GM19023 (cell line): ENCODE data around the gene CHST1.

ENCODE experiments used
- ATAC-seq: cut with Tn5 transposase; IDR thresholded peaks from one replicate; pipeline ENCODE4 v1.9.1; 2021; ENCODE audit warnings: mild to moderate bottlenecking, moderate library complexity; ENCODE audit not compliant: unreplicated experiment

Gene CHST1

DNA sequence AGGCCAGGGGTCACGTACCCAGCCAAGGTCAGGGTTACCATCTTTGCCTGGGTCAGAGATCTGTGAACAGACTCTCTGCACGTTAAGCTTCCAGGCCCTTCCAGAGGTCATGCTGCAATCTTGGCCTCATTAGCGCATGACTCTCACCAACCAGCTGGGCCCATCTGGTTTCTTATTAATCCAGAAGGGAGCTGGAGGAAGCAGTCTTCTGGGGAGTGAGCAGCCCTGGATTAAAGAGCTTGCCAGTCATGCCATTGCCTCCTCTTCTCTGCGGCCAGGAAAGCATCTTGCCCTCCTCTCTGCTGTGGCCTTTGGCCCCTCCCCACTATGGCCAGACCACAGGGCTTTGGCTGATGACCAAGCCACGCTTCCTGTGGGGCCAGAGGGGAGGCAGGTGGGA, 57.4 kb downstream of the CHST1 start:
- no peak for ATAC-seq

DNA sequence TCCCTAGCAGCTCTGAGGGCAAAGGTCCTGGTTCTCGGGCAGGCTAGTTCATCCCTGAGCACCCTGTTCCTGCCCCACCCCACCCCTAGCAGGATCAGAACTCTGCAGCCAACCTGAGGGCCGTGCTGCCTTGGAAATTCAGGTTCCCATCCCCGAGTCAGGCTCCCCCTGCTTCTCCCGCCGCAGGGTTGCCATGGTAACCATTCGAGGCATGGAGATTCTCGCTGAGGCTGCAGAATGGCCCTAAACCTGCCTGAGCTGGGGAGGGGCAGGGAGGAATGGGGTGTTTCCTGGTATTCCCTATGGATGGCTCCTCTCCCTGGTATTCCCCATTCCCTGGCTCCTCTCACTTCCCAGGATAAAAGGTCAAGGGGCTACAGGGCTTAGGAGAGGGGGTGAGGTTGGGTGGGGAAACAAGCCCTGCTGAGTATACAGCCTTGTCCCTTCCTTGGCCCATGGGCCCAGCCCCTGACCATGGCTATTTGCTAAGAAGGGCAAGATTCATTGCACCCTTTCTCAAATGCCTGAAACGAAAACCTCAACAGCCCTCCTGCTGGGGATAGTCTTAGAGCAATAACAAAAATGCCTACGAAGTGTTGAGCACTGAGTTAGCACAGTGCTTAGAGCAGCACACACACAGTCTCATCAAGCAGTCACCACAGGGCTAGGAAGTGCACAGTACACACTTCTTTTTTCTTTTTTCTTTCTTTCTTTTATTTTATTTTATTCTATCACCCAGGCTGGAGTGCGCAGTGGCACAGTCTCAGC, 58.7 kb downstream of the CHST1 start:
- ATAC-seq: no peak

DNA sequence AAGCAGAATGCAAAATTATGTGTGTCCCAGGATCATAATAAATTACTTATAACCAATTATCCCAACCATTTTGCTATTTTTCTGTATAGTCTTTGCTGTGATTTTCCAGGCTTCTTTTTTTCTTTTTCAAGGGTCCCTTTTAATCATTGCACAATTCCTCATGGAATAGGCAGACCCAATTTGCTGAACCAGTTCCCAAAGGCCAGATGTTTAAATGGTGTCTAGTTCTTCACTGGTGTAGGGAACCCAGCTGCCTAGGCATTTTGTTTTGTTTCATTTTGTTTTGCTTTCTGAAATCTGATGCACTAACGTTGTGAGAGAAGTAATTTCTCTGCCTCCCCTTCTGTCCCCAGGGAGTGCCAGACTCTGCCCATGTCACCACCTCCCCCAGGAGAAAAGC, 60.4 kb downstream of the CHST1 start:
- no peak for ATAC-seq

DNA sequence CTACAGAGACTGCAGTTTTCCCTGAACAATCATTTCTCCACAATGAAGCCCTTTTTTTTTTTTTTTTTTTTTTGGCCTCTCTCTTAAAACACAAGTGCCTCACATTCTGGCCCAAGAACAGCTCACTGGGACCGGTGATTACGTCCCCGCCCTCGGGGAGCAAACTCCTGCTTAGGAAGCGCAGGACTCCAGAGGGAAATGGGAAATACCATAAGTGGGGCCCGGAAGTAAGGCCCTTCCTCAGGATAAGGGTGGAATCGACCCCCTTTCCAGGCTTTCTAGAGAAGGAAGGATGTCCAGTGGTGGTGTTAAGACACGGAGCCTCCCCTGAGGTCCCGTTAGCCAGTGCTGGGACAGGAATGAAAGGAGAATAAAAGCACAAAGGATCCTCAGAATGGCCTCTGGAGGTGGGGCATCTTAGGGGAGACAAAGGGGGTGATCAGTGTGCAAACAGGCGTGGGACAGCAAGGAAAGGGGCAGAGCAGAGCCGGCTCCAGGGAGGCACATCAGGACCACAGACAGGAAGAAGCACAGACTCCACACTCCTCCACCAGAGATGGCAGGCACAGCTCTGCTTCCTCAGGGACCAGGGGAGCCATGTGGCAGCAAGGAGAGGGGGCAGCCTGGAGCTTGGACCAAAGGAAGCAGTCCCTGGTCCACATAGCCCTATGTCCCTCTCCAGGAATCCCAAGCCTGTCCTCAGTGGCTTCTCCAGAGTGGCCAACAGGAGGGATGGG, 61.3 kb downstream of the CHST1 start:
- ATAC-seq: no peak

DNA sequence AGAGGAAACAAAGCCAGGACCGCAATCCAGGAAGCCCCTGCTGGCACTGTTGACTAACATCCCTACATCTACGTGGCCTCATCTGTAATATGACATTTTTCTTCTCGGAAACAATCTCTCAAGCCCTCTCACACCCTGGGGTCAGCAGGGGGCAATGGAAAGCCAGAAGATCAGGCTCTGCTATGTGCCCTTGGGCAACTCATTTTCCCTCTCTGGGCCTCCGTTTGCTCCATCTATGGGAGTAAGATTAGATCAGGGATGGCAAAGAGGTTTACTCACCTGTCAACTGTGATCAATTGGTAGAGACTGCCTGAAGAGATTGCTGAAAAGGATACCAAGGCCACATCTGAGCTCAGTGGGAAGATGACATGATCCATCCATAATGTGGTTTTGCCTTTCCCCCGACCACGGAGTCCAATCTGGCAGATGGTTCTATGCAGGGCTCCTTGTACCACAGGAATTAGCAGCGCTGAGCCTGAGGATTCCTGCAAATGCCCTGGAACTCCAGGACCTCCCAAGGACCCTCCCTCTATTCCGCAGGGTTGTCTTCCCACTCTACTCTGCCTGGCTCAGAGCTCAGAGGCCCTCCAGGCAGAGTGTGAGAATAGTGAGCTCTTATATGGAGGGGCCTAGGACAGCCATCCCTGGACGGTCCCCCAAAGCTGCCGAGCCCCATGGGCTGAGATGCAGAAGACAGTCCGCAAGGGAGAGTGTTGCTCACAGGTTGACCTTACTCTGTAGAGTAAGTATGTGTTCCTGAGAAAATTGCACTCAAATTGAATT, 66.1 kb downstream of the CHST1 start:
- ATAC-seq: no peak
